Hematopoietic multipotent progenitor cell treated with erythropoietin and hydrocortisone succinate and interleukin-3 and kit ligand, for 8 days (in vitro differentiated cells): ENCODE data around the gene IQUB.
"Not testable (repeated sequence)": the region's sequence is repeated elsewhere in the genome, so short reads cannot be mapped to it uniquely, and the experiment has no call there.

Experiments used
- DNase-seq: peaks from one replicate; pipeline ENCODE4 v3.0.0-alpha.2; 2015

IQUB gene

DNA sequence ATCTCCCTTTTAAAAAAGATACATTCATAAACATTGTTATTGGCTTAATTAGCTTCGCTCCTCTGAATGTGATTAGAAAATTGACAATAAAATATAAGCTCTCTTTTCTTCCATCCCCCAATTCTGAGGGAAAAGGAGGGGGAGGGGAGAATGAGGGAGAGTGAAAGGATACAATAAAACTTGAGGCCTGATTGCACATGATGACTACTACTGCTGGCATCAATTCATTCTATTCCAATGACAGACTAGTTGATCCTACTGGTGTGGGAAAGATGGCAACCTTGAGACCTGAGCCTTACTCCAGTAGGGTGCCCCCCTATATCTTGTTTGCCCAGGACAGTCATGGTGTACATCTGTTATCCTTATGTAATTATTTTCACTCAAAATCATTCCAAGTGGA, 4.5 kb upstream of the IQUB start:
- no peak for DNase-seq

DNA sequence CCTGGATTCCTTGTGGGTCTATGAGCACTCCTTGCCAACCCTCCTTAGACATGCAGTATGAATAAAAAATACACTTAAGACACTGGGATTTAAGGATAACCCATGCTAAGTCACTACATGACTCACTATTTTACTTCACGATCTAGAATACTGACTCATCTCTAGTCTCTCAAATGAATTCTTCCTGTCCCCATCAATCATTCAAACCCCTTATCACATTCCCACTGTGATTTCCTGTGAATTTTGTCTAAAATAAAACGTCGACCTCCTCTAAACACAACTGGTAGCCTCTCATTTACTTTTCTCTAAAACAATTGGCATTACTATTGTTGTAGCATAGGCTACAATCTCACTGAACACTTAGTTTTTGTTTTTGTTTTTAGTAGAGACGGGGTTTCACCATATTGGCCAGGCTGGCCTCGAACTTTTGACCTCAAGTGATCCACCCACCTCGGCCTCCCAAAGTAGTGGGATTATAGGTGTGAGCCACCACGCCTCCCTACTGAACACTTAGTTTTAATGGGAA, 3.9 kb upstream of the IQUB start:
- DNase-seq: no peak

GRCh38 chr7:123537026-123537642, 2.7 kb upstream of the IQUB start:
- peak; percentile 61 for DNase-seq

DNA sequence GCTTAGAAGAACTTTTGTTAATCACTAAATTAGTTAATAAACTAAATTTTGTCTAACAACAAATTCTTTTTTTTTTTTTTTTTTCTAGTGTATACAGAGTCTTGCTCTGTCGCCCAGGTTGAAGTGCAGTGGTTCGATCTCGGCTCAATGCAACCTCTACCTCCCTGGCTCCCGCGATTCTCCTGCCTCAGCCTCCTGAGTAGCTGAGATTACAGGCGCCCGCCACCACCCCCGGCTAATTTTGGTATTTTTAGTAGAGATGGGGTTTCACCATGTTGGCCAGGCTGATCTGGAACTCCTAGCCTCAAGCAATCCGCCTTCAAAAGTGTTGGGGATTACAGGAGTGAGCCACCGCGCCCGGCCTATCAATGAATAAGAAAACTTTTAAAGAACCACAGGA, 1.1 kb upstream of the IQUB start:
- DNase-seq: no peak

DNA sequence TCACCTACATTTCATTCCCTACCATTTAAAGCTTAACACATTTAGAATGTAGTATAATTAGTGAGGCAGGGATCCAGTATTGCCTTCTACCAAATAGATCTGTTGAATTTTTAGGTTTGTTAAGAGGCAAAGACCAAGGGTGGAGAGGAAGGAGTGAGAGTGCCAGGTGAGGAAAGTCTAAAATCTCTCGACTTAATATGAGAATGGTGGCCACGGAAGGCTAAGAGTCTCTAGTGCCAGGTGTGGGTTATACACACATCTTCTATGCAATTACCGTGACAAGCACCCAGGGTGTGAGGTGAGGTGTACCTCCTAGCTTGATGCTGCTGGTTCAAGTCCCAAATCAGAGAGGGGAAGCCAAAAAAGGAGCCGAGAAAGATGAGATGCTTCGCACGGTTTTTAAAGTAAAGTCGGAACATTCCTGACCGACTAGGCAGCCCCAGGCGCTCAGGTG, 439 bp downstream of the IQUB start:
- DNase-seq: no peak

- no peak for DNase-seq
These were observed 860 bp downstream of the IQUB start for GRCh38 chr7:123533553-123533917.

GRCh38 chr7:123532788-123533552, 1.4 kb downstream of the IQUB start:
- DNase-seq: peak; percentile 39

DNA sequence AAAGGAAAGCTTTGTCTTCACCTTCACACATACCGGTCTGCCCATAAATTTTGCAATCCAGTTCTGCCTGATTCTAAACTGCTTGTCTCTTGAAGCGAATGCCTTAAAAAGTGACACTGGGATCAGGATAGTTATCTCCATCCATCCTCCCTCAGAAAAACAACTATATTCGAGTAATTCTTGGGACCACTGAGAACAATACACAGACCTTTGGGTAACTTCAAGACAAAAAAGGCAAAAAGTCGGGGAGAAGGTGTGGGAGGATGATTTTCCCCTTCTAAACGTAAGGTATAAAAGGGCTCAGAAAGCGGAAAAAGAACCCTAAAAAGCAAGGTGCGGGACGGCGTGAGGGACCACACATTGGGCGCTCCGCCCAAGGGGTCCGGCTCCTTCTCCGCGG, 2.1 kb downstream of the IQUB start:
- not testable (repeated sequence) for DNase-seq

- DNase-seq: not testable (repeated sequence)
These were observed 4.3 kb downstream of the IQUB start for GRCh38 chr7:123530035-123530591.

DNA sequence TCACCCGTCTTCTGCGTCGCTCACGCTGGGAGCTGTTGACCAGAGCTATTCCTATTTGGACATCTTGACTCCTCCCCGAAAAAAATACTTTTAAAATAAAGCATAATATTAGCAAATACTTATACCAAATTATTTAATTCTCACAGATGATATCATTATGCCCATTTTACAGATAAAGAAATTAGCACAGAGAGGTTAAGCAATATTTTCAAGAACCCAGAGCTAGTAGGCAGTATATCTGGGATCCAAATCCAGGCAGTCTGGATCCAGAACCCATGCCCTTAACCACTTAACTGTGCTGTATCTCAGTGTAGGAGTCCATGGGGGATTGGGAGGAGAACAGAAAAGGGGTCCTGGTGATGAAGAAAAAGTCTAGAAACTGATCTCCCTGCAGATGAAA, 6.1 kb downstream of the IQUB start:
- no peak for DNase-seq

- not testable (repeated sequence) for DNase-seq
These were observed 6.6 kb downstream of the IQUB start for GRCh38 chr7:123527712-123528225.

GRCh38 chr7:123526533-123526932, 7.9 kb downstream of the IQUB start:
- DNase-seq: not testable (repeated sequence)

- DNase-seq: no peak
These were observed 12.3 kb downstream of the IQUB start for GRCh38 chr7:123522066-123522465.

- no peak for DNase-seq
These were observed 29.2 kb downstream of the IQUB start for GRCh38 chr7:123505221-123505620.

GRCh38 chr7:123502201-123502600, 32.2 kb downstream of the IQUB start:
- no peak for DNase-seq

GRCh38 chr7:123500878-123501489, 33.4 kb downstream of the IQUB start:
- DNase-seq: no peak

DNA sequence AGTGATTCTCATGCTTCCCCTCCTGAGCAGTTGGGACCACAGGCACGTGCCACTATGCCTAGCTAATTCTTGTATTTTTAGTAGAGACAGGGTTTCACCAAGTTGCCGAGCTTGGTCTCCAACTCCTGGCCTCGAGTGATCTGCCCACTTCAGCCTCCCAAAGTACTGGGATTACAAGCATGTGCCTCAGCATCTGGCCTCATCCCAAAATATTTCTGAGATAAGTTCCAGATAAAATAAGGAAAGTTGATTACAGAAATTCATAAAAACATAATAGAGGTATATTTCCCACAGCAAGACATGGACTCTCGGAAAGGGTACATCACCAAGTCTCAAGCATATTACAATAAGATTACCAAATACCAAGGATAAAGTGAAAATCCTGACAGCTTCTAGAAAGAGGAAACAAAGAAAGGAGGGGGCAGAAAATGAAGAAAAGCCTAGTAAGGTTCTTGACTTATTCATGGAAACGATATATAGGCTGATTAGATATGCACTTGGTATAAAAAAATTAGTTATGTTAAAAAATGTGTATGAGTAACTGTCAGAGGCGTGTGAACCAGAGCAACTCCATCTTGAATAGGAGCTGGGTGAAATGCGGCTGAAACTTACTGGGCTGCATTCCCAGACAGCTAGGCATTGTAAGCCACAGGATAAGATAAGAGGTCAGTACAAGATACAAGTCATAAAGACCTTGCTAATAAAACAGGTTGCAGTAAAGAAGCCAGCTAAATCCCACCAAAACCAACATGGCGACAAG, 35.0 kb downstream of the IQUB start:
- no peak for DNase-seq

GRCh38 chr7:123498601-123499000, 35.8 kb downstream of the IQUB start:
- DNase-seq: no peak

GRCh38 chr7:123498031-123498430, 36.4 kb downstream of the IQUB start:
- no peak for DNase-seq

- peak; percentile 62 for DNase-seq
These were observed 40.1 kb downstream of the IQUB start for GRCh38 chr7:123494193-123494796.

- no peak for DNase-seq
These were observed 41.9 kb downstream of the IQUB start for GRCh38 chr7:123492485-123492884.

DNA sequence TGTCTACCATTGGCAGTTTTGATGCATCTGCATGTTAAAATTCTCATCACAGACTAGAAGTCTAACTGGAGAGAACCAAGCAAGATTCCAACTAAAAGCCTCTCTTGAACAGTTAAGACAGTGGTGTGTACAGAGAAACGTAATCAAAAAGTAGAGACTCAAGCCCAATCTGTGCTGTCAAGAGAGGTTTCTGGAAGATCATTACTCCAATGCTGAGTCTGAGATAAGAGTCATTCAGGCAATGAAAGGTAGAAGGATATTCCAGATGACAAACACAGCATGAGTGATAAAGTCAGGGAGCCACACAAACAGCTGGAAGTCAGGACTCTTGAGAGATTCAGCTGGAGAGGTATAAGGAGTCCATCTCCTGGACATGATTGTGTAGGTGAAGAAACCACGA, 48.7 kb downstream of the IQUB start:
- DNase-seq: no peak
